Measurements from ENCODE around the gene MINDY4.

MINDY4 gene

DNA sequence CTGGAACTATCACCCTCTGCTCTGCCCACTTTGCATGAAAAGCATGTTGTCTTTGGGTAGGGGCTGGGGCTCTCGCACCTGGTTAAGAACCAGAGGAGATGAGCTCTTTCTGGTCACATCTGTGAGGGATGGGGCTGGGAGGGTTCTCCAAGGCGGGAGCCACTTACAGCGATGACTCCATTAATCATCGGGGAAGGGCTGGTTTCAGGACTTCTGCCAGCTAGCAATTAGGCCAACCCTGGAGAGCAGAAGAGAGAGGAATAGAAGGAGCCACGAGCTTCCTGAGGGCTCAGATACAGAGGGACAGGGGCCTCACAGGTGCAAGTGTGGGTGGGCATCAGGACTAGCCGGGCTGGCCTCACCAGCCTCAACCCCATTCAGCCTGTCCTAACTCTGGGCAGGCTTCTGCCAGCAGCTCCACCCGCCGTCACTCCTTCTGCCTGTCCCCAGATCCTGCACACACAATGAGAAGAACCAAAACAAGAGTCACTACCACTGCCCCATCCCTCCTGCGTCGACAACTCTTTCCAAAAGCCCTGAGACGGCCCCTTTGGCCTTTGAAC lies 148.9 kb downstream of the MINDY4 start:
- no peak for DNase-seq

- DNase-seq, result no peak
Observed at GRCh38 chr7:30920584-30921539, 149.6 kb downstream of the MINDY4 start.

- DNase-seq, result no peak
Observed at GRCh38 chr7:30921540-30922401, 150.6 kb downstream of the MINDY4 start.

- DNase-seq, result no peak
Observed at GRCh38 chr7:30922596-30922995, 151.4 kb downstream of the MINDY4 start.

DNA sequence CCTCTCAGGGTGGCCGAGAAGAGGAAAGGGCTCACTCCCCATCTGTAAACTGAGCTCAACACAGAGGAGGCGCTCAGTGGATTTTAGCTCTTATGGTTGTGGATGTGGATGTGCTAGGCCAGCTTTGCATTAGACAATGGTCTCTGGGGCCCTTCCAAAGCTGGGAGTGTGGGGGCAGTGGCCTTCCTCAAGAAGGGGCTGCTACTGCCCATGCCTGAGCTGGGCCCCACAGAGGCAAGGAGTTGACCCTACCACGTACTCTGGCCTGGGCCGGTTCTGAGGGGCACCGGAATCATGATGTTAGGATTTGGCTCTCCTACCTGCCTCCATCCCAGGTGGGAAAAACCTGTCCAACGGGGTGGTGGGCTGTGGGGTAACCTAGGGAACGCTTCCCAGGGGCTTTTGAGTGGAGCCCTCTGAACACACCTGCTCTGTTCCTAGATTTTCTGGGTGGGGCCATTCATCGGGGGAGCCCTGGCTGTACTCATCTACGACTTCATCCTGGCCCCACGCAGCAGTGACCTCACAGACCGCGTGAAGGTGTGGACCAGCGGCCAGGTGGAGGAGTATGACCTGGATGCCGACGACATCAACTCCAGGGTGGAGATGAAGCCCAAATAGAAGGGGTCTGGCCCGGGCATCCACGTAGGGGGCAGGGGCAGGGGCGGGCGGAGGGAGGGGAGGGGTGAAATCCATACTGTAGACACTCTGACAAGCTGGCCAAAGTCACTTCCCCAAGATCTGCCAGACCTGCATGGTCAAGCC lies 152.0 kb downstream of the MINDY4 start:
- DNase-seq, result no peak

DNA sequence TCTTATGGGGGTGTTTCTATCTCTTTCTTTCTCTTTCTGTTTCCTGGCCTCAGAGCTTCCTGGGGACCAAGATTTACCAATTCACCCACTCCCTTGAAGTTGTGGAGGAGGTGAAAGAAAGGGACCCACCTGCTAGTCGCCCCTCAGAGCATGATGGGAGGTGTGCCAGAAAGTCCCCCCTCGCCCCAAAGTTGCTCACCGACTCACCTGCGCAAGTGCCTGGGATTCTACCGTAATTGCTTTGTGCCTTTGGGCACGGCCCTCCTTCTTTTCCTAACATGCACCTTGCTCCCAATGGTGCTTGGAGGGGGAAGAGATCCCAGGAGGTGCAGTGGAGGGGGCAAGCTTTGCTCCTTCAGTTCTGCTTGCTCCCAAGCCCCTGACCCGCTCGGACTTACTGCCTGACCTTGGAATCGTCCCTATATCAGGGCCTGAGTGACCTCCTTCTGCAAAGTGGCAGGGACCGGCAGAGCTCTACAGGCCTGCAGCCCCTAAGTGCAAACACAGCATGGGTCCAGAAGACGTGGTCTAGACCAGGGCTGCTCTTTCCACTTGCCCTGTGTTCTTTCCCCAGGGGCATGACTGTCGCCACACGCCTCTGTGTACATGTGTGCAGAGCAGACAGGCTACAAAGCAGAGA lies 152.7 kb downstream of the MINDY4 start:
- DNase-seq, result no peak

GRCh38 chr7:30924624-30925023 lies 153.4 kb downstream of the MINDY4 start:
- DNase-seq, result no peak

- DNase-seq, result no peak
Observed at GRCh38 chr7:30925117-30925516, 153.9 kb downstream of the MINDY4 start.

DNA sequence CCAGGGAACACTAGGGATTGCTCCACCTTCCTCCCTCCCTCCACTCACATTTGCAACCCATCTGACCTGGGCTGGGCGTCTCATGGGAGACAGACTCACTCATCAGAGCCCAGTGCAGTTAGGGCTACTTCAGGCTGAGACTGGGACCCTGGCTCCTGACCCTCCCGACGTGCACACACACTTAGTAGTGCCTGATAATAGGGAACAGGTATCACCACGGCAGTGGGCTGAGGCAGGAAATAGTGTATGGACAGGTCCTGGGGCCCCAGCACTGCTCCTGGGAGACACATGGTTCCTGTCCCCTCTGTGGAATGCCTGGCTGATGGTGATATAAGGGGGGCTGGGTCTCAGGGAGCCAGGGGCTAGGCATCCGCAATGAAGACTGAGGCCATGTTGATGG lies 154.7 kb downstream of the MINDY4 start:
- no peak for DNase-seq

- DNase-seq, result no peak
Observed at GRCh38 chr7:30926313-30926712, 155.1 kb downstream of the MINDY4 start.

GRCh38 chr7:30927040-30927439 lies 155.8 kb downstream of the MINDY4 start:
- DNase-seq, result no peak

GRCh38 chr7:30927559-30927958 lies 156.3 kb downstream of the MINDY4 start:
- no peak for DNase-seq

- DNase-seq, result no peak
Observed at GRCh38 chr7:30928254-30928872, 157.1 kb downstream of the MINDY4 start.

- no peak for DNase-seq
Observed at GRCh38 chr7:30929686-30930085, 158.5 kb downstream of the MINDY4 start.

DNA sequence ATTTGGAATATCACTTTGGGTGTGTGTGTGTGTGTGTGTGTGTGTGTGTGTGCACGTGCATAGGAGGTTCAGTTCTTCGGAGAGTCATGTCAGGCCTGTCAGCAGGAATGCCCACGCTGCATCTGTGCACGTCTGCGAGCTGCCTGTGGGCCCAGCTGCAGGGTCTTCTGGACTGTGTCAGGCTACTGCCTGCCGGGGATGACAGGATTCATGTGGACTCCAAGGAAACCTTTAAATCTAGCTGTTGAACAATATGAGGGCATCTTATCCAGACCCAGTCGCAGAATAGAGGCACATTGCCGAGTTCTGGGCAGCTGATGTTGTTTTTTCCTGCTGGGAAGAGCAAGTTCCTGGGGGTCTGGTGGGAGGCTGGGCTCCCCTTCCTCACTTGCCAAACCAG lies 159.4 kb downstream of the MINDY4 start:
- no peak for DNase-seq

GRCh38 chr7:30931161-30931928 lies 160.1 kb downstream of the MINDY4 start:
- DNase-seq, result no peak

GRCh38 chr7:30931929-30932540 lies 160.8 kb downstream of the MINDY4 start:
- DNase-seq, result no peak

GRCh38 chr7:30932562-30932961 lies 161.3 kb downstream of the MINDY4 start:
- DNase-seq, result no peak

DNA sequence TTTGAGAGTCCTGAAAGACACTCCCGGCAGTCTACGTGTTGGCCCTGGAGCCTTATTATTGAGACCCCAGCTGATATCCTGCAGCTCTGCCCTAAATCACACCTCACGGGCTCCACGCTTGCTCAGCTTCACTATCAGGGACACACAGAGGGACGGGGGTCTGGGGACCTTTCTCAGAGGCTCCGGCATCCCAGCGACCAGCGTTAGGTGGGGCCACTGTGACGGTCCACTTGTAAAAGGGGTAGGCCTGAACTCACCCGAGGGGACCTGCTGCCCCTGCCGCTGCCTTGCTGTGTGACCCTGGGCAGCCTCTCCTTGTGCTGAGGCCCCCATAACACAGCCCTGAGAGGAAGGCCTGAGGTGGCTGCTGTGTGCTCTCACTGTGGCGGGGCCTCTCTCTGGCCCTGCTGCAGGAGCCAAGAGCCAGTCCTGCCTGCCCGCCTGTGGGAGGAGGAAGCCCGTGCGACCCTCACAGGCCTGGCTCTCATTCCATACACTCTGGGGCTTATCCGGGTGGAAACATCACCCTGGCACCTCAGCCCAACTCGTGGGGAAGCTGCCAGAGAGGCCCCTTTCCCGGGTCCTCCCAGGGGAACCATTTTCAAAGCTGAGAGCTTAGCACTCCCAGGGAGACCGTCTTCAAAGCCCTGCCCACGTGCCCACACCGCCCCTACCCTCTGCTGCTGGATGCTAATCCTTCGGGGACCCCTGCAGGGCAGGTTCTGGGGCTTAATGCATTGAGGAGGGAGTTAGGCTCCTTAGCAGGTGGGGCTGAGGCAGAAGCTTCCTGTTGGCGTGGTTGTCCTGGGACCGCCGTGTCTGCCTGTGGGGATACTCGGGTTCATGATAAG lies 162.1 kb downstream of the MINDY4 start:
- peak; percentile 75 for DNase-seq

Measured in NCI-H82 (cell line).